NAMALWA (cell line): ENCODE data around the gene PARVB.

Experiments
- DNase-seq: peaks from one replicate; pipeline ENCODE4 v3.0.0-alpha.2; 2015; ENCODE audit warnings: low spot score

Gene PARVB

GRCh38 chr22:44161673-44162072 lies 137.6 kb downstream of the PARVB start:
- no peak for DNase-seq

GRCh38 chr22:44162960-44163359 lies 138.9 kb downstream of the PARVB start:
- DNase-seq, result no peak

GRCh38 chr22:44163536-44163935 lies 139.4 kb downstream of the PARVB start:
- no peak for DNase-seq

- no peak for DNase-seq
Measured at GRCh38 chr22:44164031-44164430, 139.9 kb downstream of the PARVB start.

GRCh38 chr22:44165286-44165874 lies 141.3 kb downstream of the PARVB start:
- DNase-seq, result no peak

GRCh38 chr22:44166498-44167276 lies 142.6 kb downstream of the PARVB start:
- DNase-seq, result no peak

GRCh38 chr22:44167501-44167900 lies 143.4 kb downstream of the PARVB start:
- no peak for DNase-seq

GRCh38 chr22:44168206-44168605 lies 144.1 kb downstream of the PARVB start:
- DNase-seq, result no peak

- DNase-seq, result no peak
Measured at GRCh38 chr22:44170470-44170869, 146.4 kb downstream of the PARVB start.

- no peak for DNase-seq
Measured at GRCh38 chr22:44171561-44171960, 147.5 kb downstream of the PARVB start.

GRCh38 chr22:44172370-44173108 lies 148.4 kb downstream of the PARVB start:
- no peak for DNase-seq

GRCh38 chr22:44173154-44173553 lies 149.1 kb downstream of the PARVB start:
- DNase-seq, result no peak

GRCh38 chr22:44175676-44176075 lies 151.6 kb downstream of the PARVB start:
- no peak for DNase-seq

GRCh38 chr22:44179196-44179988 lies 155.3 kb downstream of the PARVB start:
- DNase-seq, result no peak

- no peak for DNase-seq
Measured at GRCh38 chr22:44179989-44180705, 156.0 kb downstream of the PARVB start.

GRCh38 chr22:44180706-44181032 lies 156.6 kb downstream of the PARVB start, which contains the start of gene PARVG:
TSS of gene PARVG (plus strand) at chr22:44180925. CDS start at chr22:44183330, 2,405 bp downstream.
- peak; percentile 41 for DNase-seq

GRCh38 chr22:44181033-44181911 lies 157.2 kb downstream of the PARVB start:
- no peak for DNase-seq

- DNase-seq, result no peak
Measured at GRCh38 chr22:44181912-44182587, 157.9 kb downstream of the PARVB start.

- no peak for DNase-seq
Measured at GRCh38 chr22:44182588-44183286, 158.6 kb downstream of the PARVB start.

- DNase-seq, result no peak
Measured at GRCh38 chr22:44183287-44183588, 159.1 kb downstream of the PARVB start.
